NT2/D1 (cell line): ENCODE data around the gene CYP2A6.
"Not testable (repeated sequence)": the region's sequence is repeated elsewhere in the genome, so short reads cannot be mapped to it uniquely, and the experiment has no call there.

Experiments used
- SUZ12 ChIP-seq: IDR thresholded peaks from 2 replicates; pipeline ENCODE4 v1.6.1; 2011; ENCODE audit not compliant: insufficient read length, insufficient read depth; ENCODE audit errors: extremely low read depth
- YY1 ChIP-seq: IDR thresholded peaks from 2 replicates; pipeline ENCODE4 v1.6.1; 2011; ENCODE audit not compliant: insufficient read length, insufficient read depth
- ZNF274 ChIP-seq: IDR thresholded peaks from 2 replicates; pipeline ENCODE4 v1.6.1; 2011; ENCODE audit warnings: mild to moderate bottlenecking, low read depth, low read length

DNA sequence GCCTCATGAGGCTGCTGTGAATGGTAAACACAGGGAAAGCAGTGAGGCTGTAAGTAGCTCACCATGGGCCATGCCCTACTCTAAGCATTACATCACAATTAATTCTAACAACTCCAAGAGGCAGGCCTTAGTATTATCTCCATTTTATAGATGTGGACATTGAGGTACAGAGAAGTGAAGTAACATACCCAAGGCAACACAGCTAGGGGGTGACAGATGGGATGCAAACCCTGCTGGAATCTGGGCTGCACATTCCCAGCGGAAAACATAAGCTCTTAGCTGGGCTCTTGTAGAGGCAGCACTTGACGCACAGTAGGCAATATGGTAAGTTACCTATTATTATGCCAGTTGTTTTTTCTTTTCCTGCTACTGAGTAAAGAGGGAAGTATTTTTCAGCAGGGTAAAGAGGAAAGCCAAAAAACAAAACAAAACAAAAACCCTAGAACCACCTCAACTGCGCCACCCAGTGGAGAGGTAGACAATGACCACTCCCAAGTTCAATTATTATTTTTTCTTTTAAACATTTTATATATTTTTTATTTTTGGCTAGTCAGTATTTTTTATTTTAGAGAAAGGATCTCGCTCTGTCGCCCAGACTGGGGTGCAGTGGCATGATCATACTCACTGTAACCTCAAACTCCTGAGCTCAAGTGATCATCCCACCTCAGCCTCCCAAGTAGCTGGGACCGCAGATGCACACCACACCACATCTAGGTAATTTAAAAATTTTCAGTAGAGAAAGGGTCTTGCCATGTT is 30.6 kb downstream of the CYP2A6 start:
- not testable (repeated sequence) for TF ChIP-seq ZNF274, YY1, SUZ12
